ES-I3 (cell line): ENCODE results near the gene PADI3.
"Not testable (repeated sequence)": the region's sequence is repeated elsewhere in the genome, so short reads cannot be mapped to it uniquely, and the experiment has no call there.

Experiments used
- H3K36me3 ChIP-seq: 2 replicates; pipeline ENCODE4 v1.6.1; 2013; ENCODE audit warnings: mild to moderate bottlenecking, low read length, control low read depth, moderate library complexity; ENCODE audit not compliant: insufficient read depth
- H3K4me1 ChIP-seq: 2 replicates; pipeline ENCODE4 v1.6.1; 2013; ENCODE audit warnings: mild to moderate bottlenecking, control low read depth, low read length; ENCODE audit not compliant: insufficient read depth
- H3K9ac ChIP-seq: 2 replicates; pipeline ENCODE4 v1.6.1; 2013; ENCODE audit warnings: low read depth, mild to moderate bottlenecking, low read length, moderate library complexity
- H3K9me3 ChIP-seq: 2 replicates; pipeline ENCODE4 v1.6.1; 2013; ENCODE audit warnings: mild to moderate bottlenecking, low read length, moderate library complexity; ENCODE audit not compliant: control insufficient read depth, insufficient read depth

PADI3 gene

DNA sequence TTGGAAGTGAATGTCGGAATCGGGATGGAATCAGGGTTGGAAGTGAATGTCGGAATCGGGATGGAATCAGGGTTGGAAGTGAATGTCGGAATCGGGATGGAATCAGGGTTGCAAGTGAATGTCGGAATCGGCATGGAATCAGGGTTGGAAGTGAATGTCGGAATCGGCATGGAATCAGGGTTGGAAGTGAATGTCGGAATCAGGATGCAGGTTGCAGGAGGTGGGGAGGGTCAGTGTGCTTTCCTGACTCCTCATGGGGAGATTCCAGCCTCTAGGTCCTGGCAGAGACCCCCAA lies 7.2 kb upstream of the PADI3 start:
- not testable (repeated sequence) for H3K9me3 ChIP-seq, H3K4me1 ChIP-seq, H3K36me3 ChIP-seq, H3K9ac ChIP-seq

DNA sequence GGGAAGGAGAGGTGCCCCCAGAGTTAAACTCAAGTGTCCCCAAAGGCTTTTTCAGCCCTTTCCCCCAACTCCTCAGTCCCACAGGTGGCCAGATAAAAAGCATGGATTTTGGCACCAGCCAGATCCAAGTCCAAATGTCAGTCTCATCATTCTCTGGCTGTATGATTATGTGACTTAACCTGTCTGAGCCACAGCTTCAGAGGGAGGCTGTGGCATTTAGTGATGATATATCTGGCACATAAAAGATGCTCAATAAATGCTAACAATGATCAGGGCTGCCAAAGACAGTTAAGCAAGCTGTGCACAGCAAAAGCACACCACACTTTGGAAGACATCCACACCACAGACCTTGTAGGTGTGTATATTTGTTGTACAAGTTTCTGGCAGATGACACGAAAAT lies 5.6 kb upstream of the PADI3 start:
- Histone ChIP-seq H3K9me3 (no peaks in the 10 kb centered on the region), H3K36me3 (no peaks in the 10 kb centered on the region), H3K9ac (no peak overlapping the region), H3K4me1 (no peaks in the 10 kb centered on the region; the same call in 1 of the 2 replicates)

DNA sequence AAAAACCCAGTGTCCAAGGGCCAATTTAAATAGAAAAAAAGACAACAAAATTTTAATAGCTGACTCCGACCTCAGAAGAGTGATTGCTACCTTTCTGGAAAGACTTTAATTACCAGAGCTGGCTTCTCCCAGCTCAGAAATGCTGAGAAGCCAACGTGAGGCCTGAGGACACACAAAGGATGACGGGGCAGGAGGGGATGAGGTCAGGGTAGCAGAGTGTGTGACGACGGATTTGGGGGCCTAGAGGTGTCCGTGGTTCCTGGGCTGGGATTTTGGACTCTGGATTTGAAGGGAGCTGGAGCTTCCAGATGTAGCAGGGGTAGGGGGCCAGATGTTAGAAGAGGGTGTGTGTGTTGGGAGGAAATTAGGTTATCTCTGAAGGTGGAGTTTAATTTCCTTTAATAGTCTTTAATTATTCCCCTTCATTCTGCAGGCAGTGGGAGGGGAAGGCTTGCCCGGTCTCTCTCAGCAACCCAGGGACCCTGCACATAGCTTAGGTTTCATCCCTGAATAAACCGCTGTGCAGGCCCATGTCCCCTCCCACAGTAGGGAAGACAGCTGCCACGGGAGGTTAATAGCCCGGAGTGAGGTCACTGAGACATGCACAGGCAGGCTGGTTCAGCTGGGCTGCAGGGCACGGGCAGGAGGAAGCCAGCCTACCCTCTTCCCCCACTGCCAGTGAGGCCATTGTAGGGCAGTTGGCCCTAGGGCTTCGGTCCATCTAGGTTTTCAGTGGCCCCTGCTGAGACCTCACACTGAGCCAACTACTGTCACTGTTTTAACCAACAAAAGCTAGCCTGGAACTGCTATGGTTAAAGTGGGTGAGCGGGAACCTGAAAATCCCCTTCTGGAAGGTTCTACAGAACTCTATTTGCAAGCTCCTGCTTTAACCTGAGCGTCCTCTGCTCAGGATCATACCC lies 3.8 kb upstream of the PADI3 start:
- no peak overlapping the region for H3K9ac ChIP-seq
- no peaks in the 10 kb centered on the region; the same call in 1 of the 2 replicates for H3K4me1 ChIP-seq
- no peaks in the 10 kb centered on the region for H3K9me3 ChIP-seq
- no peaks in the 10 kb centered on the region for H3K36me3 ChIP-seq

DNA sequence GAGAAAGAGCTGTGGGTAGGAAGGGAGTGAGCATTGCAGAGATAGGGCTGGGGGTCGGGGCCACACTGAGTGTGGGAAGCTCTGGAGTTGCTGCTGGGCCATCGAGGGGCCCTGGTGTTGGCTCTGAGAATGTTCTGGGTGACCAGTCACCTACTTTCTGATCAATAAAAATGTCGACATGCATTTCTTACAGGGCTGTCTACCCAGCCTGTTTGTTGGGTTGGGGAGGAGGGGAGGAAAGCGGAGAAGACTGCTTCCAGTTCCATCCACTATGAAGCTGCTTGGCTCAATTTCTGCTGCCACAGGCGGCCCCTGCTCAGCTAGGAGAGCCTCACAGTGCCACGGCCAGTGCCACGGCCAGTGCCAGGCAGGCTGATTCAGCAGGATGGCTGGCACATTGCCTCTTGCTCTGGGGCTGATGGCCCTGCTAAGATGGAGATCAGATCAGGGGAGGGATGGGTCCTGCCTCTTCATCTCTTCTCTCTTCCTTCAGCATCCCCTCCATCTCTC lies 3.0 kb upstream of the PADI3 start:
- Histone ChIP-seq H3K9me3 (no peaks in the 10 kb centered on the region), H3K9ac (no peak overlapping the region), H3K36me3 (no peaks in the 10 kb centered on the region), H3K4me1 (no peaks in the 10 kb centered on the region; the same call in 1 of the 2 replicates)

DNA sequence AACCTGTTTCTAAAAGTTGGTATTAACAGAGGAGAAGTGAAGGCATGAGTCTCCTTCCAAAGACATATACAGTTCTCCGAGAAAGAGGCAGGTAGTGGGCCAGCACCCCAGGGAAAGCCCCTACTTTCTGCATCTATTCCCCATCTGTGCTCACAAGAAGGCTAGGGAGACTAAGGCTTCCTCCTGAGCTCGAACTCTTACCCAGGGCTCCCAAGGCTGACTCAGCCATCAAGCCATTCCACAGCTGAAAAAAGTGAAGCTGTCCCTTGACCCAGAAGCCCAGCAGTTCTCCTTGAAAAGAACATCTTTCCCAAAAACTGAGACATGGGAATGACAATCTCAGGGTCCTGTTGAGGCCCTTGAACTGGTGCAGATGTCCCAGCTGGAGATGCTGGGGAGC lies 1.9 kb upstream of the PADI3 start:
- no peaks in the 10 kb centered on the region for H3K36me3 ChIP-seq
- no peak overlapping the region for H3K9ac ChIP-seq
- peaks cover 7% of the 10 kb centered on the region for H3K4me1 ChIP-seq
- no peaks in the 10 kb centered on the region for H3K9me3 ChIP-seq

DNA sequence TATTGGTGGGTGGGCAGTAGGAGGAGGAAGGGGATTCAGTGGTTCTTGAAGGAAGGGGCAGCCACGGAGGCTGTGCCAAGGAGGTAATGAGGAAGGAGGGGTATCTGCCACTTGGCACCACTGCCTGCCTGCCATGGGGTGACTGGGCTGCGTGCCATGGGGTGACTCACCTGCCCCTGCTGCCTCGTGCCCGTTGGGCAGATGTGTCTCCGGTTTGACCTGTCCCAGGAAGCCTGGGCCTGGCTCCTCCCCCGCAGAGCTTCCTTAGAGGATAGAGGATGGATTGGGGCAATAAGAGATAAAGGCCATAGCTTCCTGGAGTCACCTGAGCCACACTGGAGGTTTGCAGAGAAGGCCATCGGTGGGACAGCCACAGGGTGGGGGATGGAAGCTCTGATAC lies 1.7 kb downstream of the PADI3 start:
- Histone ChIP-seq H3K9me3 (no peaks in the 10 kb centered on the region), H3K9ac (no peak overlapping the region), H3K36me3 (no peaks in the 10 kb centered on the region), H3K4me1 (peaks cover 10% of the 10 kb centered on the region)

DNA sequence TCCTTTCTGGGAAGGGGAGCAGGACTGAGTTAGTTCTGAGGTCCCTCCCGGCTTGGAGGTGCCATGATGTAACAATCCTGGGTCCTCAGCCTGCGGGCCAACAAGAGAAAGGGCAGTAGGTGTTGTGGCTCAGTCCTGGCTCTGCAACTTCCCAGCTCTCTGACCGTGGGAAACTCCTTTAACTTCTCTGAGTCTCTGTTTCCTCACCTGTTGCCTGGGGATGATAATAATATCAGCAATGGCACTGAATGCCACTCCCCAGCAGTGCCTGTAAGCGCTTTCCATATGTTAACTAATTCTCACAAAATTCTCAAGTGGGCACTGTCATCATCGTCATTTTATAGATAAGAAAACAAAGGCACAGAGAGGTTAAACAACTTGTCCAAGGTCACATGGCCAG lies 2.3 kb downstream of the PADI3 start:
- Histone ChIP-seq H3K9me3 (no peaks in the 10 kb centered on the region), H3K9ac (no peak overlapping the region), H3K4me1 (peaks cover 10% of the 10 kb centered on the region), H3K36me3 (no peaks in the 10 kb centered on the region)

DNA sequence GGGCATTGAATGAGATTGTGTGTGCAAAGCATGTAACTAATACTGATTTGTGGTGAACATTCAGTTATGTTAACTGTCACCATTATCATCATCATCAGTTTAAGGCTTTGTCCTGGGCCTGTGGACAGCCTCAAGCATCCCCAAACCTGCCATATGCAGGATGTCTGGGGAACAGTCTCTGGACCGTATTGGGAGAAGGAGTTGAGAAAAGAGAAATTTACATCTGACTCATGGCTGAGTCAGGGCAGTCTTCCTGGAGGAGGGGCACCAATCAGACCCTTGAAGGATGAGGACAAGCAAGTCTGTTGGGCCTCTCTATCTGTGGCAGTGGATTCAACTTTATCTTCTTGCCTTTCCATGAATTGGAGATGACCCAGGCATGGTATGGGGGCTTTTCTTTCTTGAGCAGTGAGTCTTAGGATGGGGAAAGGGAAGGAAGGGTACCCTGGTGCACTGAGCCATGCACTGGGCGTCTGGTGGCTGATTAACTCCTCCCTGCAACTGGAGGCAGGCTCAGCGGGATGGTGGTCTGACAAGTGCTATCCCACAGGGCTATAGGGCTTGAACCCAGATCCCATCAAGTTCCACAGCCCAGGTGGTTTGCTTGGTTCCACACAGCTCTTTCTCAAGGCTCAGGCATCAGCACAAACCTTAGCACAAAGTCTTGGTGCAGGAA lies 2.9 kb downstream of the PADI3 start:
- Histone ChIP-seq H3K36me3 (no peaks in the 10 kb centered on the region), H3K9ac (no peak overlapping the region), H3K4me1 (peaks cover 10% of the 10 kb centered on the region), H3K9me3 (no peaks in the 10 kb centered on the region)

DNA sequence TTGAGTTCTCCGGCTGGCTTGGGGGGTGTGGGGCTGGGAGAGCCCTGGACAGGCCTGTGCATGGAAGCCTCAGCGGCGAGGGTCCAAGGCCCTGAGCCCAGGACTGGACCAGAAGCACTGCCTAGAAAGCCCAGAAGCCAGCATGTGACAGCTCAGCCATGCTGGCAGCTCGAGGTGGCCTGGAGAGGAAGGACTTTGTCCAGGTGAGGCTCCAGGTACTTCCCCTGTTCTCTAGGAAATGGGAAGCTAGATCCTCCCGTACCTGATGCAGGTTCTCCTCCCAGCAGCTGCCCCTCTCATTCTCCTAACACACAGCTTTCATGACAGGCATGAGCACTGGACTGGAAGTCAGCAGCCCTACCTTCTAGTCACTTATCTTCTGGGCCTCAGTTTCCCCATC lies 6.4 kb downstream of the PADI3 start:
- H3K9me3 ChIP-seq = no peaks in the 10 kb centered on the region
- no peaks in the 10 kb centered on the region for H3K36me3 ChIP-seq
- peaks cover 10% of the 10 kb centered on the region for H3K4me1 ChIP-seq
- no peak overlapping the region for H3K9ac ChIP-seq

DNA sequence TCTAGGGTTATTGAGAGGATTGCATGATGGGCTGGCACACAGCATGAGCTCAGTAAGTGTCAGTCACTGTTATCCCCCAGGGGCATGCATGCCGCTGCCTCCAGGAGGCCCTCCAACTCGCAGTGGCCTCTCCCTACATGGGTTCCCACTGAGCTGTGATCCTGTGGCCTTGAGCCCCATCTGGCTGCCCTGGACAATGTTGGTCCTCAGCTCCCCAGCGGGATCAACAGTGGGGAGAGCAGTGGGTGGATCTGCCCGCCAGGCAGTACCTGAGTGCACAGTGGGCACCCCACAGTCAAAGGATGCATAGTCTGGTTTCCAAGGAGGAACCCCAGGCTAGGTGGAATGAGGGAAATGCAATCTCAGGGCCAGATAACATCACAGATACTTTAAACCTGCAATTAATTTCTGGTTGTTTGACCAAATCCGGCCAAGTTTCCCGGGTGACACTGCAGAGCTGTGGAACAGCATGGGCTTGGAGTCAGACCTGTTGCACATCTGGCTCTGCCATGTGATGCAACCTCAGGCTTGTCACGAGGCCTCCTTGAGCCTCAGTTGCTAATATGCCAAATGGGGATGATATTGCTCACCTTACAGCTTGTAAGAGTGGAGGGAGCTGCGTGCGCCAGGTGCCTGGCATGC lies 9.3 kb downstream of the PADI3 start:
- H3K9ac ChIP-seq = no peak overlapping the region
- no peaks in the 10 kb centered on the region for H3K9me3 ChIP-seq
- H3K4me1 ChIP-seq = no peaks in the 10 kb centered on the region
- H3K36me3 ChIP-seq = no peaks in the 10 kb centered on the region

DNA sequence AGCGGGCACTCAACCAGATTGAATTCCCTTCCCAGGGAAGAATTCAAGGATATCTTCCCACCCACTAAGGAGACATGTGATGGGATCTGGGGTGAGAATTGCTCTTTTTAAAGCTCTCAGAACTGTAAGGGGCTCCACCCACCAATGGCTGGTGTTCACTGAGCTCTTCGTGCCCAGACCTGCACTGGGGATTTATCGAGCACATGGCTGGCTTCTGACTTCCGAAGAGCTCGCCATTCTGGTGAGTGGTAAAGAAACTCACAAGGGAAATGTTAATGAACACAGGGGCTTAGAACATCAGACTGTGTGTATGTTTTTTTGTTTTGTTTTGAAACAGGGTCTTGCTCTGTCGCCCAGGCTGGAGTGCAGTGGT lies 9.8 kb downstream of the PADI3 start:
- Histone ChIP-seq H3K36me3 (no peaks in the 10 kb centered on the region), H3K9ac (no peak overlapping the region), H3K4me1 (no peaks in the 10 kb centered on the region), H3K9me3 (no peaks in the 10 kb centered on the region)

DNA sequence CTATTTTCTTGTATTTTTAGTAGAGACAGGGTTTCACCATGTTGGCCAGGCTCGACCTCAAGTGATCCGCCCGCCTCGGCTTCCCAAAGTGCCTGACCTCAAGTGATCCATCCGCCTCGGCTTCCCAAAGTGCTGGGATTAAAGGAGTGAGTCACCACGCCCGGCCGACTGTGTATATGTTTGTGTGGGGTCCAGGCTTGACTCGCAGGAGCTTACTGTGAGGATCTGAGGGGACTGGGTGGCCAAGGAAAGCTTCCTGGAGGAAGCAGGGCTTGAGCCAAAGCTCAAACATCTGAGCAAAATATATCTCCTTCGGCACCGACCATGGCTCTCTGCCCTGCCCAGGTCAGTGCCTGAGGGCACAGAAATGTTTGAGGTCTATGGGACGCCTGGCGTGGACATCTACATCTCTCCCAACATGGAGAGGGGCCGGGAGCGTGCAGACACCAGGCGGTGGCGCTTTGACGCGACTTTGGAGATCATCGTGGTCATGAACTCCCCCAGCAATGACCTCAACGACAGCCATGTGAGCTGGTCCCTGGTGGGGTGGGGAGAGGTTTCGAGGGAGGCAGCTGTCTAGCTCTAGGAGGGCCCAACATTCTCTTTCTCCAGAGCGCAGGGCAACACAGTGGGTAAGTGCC lies 10.5 kb downstream of the PADI3 start:
- Histone ChIP-seq H3K36me3 (no peaks in the 10 kb centered on the region), H3K9ac (no peak overlapping the region), H3K9me3 (no peaks in the 10 kb centered on the region), H3K4me1 (no peaks in the 10 kb centered on the region)

DNA sequence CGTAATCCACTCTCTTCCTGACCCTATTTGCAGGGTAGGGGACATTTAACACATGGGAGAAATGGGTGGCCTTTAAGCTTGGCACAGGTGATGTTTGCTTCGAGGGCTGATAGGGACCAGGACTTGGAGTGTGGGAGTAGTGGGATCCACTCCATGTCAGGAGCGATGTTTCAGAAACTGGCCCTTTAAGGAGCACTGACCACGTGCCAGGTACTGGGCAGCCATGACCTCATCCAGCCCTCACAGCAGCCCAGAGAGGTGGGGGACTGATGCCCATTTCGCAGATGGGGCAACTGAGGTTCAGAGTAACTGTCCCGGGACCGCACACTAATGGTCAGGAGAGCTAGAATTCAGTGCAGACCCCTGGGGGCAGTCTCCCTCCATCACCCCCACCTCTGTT lies 11.4 kb downstream of the PADI3 start:
- H3K36me3 ChIP-seq = no peaks in the 10 kb centered on the region
- H3K4me1 ChIP-seq = no peaks in the 10 kb centered on the region
- no peak overlapping the region for H3K9ac ChIP-seq
- no peaks in the 10 kb centered on the region for H3K9me3 ChIP-seq

DNA sequence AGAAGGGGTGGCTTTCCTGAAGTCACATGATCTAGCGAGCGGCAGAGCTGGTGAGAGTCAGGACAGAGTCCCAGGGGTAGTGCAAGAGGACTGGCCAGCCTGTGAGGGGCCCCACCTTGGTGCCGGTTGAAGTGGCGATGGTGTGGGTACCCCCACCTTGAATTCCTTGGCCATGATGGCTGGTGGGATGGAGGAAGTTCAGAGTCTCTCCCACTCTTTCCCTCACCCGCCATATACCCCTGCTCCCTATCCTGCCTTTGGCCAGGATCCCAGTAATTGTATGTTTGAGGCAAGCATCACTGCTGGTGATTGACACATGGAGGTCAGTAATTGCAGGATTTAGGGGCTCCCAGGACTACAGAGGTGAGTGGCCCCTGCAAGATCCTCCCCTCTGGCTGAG lies 11.8 kb downstream of the PADI3 start:
- H3K9ac ChIP-seq = no peak overlapping the region
- no peaks in the 10 kb centered on the region for H3K36me3 ChIP-seq
- no peaks in the 10 kb centered on the region for H3K9me3 ChIP-seq
- H3K4me1 ChIP-seq = no peaks in the 10 kb centered on the region
